Vagina (tissue), 2 donors: ENCODE data around the gene CISD1.

Experiments
- CTCF ChIP-seq, 3 experiments: fragments of 450-650 bp in 2 of 3; fragments of 200-600 bp in 1 of 3; sonication (generic) in 1 of 3; IDR thresholded peaks; one replicate each; pipeline ENCODE4 v1.5.1; 2017 to 2019; ENCODE audit warnings: antibody characterized with exemption in 3 of 3, mild to moderate bottlenecking in 2 of 3, moderate library complexity in 2 of 3
- POLR2A ChIP-seq, 2 donors: fragments of 450-650 bp; IDR thresholded peaks; one replicate each; pipeline ENCODE4 v1.6.1; 2017; ENCODE audit warnings: antibody characterized with exemption in 2 of 2, mild to moderate bottlenecking in 2 of 2, moderate library complexity in 2 of 2

DNA sequence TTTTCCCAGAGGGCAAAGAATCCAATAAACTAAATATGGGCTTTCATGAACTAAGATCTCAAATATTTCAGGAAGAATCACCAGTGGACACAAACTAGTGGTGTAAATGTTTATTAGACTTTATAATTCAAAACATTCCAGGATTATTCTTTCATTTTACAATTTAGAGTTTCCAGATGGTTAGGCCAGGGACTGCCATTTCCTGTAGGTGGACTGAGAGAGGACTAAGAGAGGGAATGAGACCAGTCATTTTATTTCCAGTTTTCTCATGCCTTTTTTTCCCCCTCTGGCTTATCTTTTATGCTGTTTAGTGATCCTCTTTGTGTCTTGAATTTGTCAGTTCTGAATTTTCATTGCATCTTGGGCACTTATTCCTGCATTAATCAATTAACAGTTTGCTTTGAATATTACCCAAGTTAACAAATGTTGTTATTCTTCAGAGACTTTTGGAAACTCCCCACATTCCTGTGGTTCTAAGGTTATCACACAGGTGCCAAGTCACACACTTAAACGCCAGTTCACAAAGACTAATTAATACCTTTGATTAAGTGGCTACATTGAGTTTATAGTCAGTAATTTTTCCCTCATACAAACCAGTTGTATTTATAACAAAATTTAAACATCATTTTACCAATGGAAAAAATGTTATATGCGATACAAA, 12.3 kb downstream of the CISD1 start:
- TF ChIP-seq POLR2A (IDR thresholded peaks at IDR 0.05) (no peak), CTCF (IDR thresholded peaks at IDR 0.05) (no peak)
